WTC11 (cell line): ENCODE results near the gene MFSD12. TPM values are rescaled to one million over a fixed set of nuclear protein-coding genes. Genes with fewer than 3 reads are reported as not detected.

Experiments
- ATAC-seq: fragments of 200-7000 bp; cut with Tn5 transposase; 2 replicates; pipeline ENCODE4 v1.10.0; 2021; ENCODE audit warnings: mild to moderate bottlenecking, moderate library complexity
- CTCF ChIA-PET: fragments of 300-600 bp; sonication (Branson Sonifier 250); formaldehyde crosslinking; loops from one replicate; lab custom pipeline; 2021; ENCODE audit warnings: antibody characterized with exemption; lab: Charles Lee
- POLR2A ChIA-PET: fragments of 350-600 bp; sonication (Branson Sonifier 250); formaldehyde crosslinking; loops from one replicate; lab custom pipeline; 2021; ENCODE audit warnings: antibody characterized with exemption; lab: Charles Lee
- DNase-seq: peaks from one replicate; pipeline ENCODE4 v3.0.0; 2021; ENCODE audit warnings: low spot score
- H3K27ac Mint-ChIP-seq: 2 replicates; pipeline ENCODE4 v1.8.0; 2021; ENCODE audit warnings: mixed read lengths
- H3K27me3 Mint-ChIP-seq: 2 replicates; pipeline ENCODE4 v1.8.0; 2021; ENCODE audit warnings: low read depth, mild to moderate bottlenecking, moderate library complexity, mixed read lengths
- H3K36me3 Mint-ChIP-seq: 2 replicates; pipeline ENCODE4 v1.8.0; 2021; ENCODE audit warnings: mixed read lengths
- H3K4me1 Mint-ChIP-seq: 2 replicates; pipeline ENCODE4 v1.8.0; 2022; ENCODE audit warnings: mixed read lengths
- H3K4me3 Mint-ChIP-seq: 2 replicates; pipeline ENCODE4 v1.8.0; 2021; ENCODE audit warnings: mild to moderate bottlenecking, moderate library complexity, mixed read lengths
- H3K9me3 Mint-ChIP-seq: 2 replicates; pipeline ENCODE4 v1.8.0; 2021; ENCODE audit warnings: mixed read lengths
- AFF4 ChIP-seq: sonication (generic); formaldehyde crosslinking; IDR thresholded peaks from 2 replicates; pipeline ENCODE4 v1.8.1; 2023; ENCODE audit warnings: mild to moderate bottlenecking, missing genetic modification reagents, borderline replicate concordance
- E2F4 ChIP-seq: sonication (generic); formaldehyde crosslinking; IDR thresholded peaks from 2 replicates; pipeline ENCODE4 v1.8.1; 2022; ENCODE audit warnings: low read depth, mild to moderate bottlenecking, moderate library complexity, missing genetic modification reagents, borderline replicate concordance
- ETV6 ChIP-seq: sonication (generic); formaldehyde crosslinking; IDR thresholded peaks from 2 replicates; pipeline ENCODE4 v1.8.1; 2022; ENCODE audit warnings: mild to moderate bottlenecking, missing genetic modification reagents
- HMGA2 ChIP-seq: fragments of 250-450 bp; sonication (Bioruptor Pico); IDR thresholded peaks from 2 replicates; pipeline ENCODE4 v1.4.0; 2021; ENCODE audit warnings: mild to moderate bottlenecking, moderate library complexity
- NR1H2 ChIP-seq: sonication (generic); formaldehyde crosslinking; IDR thresholded peaks from 2 replicates; pipeline ENCODE4 v1.9.0; 2021; ENCODE audit warnings: mild to moderate bottlenecking, moderate library complexity, missing genetic modification reagents
- NR2C2 ChIP-seq: sonication (generic); formaldehyde crosslinking; IDR thresholded peaks from 2 replicates; pipeline ENCODE4 v1.8.0; 2022; ENCODE audit warnings: mild to moderate bottlenecking, missing genetic modification reagents
- NR3C1 ChIP-seq: sonication (generic); formaldehyde crosslinking; conservative IDR thresholded peaks from 2 replicates; pipeline ENCODE4 v1.8.1; 2023; ENCODE audit warnings: low read depth, mild to moderate bottlenecking, missing genetic modification reagents
- PRDM15 ChIP-seq: sonication (generic); formaldehyde crosslinking; IDR thresholded peaks from 2 replicates; pipeline ENCODE4 v1.8.0; 2022; ENCODE audit warnings: missing genetic modification reagents
- SMAD3 ChIP-seq: sonication (generic); formaldehyde crosslinking; IDR thresholded peaks from 2 replicates; pipeline ENCODE4 v1.8.0; 2022; ENCODE audit warnings: missing genetic modification reagents, mild to moderate bottlenecking, borderline replicate concordance
- ZNF121 ChIP-seq: sonication (generic); formaldehyde crosslinking; IDR thresholded peaks from 2 replicates; pipeline ENCODE4 v1.8.0; 2023; ENCODE audit warnings: missing genetic modification reagents
- ZNF232 ChIP-seq: sonication (generic); formaldehyde crosslinking; IDR thresholded peaks from 2 replicates; pipeline ENCODE4 v1.8.0; 2022; ENCODE audit warnings: mild to moderate bottlenecking, missing genetic modification reagents
- ZNF396 ChIP-seq: fragments of 250-450 bp; sonication (Bioruptor Pico); IDR thresholded peaks from 2 replicates; pipeline ENCODE4 v1.8.0; 2021; ENCODE audit warnings: mild to moderate bottlenecking, moderate library complexity, borderline replicate concordance
- total RNA-seq: library from RNA; stranded (reverse); gene quantifications from 3 replicates; pipeline ENCODE4 v1.2.3, GENCODE V29; 2021
- TF ChIP-seq, protein P1 (sequence below): sonication (generic); formaldehyde crosslinking; IDR thresholded peaks from 2 replicates; pipeline ENCODE4 v1.8.0; 2023; ENCODE audit warnings: missing genetic modification reagents, mild to moderate bottlenecking, borderline replicate concordance
- TF ChIP-seq, protein P2 (sequence below): sonication (generic); formaldehyde crosslinking; IDR thresholded peaks from 2 replicates; pipeline ENCODE4 v1.8.0; 2022; ENCODE audit warnings: mild to moderate bottlenecking, missing genetic modification reagents
- TF ChIP-seq, protein P3 (sequence below): sonication (generic); formaldehyde crosslinking; IDR thresholded peaks from 2 replicates; pipeline ENCODE4 v1.8.1; 2023; ENCODE audit warnings: mild to moderate bottlenecking, missing genetic modification reagents, moderate library complexity
- TF ChIP-seq, protein P4 (sequence below): fragments of 200-600 bp; IDR thresholded peaks from 2 replicates; pipeline ENCODE4 v1.8.0; 2022; ENCODE audit warnings: antibody characterized with exemption

The MFSD12 gene
- total RNA-seq, 1 experiment from 2014 or later, result 59.9 TPM

- CTCF ChIA-PET, result interaction anchor here (0.6 to 1.0 kb wide), 3 partner anchors 13 to 548 kb away, joined by 3 to 6 read pairs (median 3); partner anchors contain the start of genes NMRK2 and TEKTIP1
- Mint-ChIP-seq H3K4me3 (no peak overlapping the region), H3K27ac (no peak overlapping the region)
- no peak for TF ChIP-seq E2F4 (CRISPR knock-in tag)
- no peak for TF ChIP-seq SMAD3
- TF ChIP-seq HMGA2, result no peak
- TF ChIP-seq, protein P1, sequence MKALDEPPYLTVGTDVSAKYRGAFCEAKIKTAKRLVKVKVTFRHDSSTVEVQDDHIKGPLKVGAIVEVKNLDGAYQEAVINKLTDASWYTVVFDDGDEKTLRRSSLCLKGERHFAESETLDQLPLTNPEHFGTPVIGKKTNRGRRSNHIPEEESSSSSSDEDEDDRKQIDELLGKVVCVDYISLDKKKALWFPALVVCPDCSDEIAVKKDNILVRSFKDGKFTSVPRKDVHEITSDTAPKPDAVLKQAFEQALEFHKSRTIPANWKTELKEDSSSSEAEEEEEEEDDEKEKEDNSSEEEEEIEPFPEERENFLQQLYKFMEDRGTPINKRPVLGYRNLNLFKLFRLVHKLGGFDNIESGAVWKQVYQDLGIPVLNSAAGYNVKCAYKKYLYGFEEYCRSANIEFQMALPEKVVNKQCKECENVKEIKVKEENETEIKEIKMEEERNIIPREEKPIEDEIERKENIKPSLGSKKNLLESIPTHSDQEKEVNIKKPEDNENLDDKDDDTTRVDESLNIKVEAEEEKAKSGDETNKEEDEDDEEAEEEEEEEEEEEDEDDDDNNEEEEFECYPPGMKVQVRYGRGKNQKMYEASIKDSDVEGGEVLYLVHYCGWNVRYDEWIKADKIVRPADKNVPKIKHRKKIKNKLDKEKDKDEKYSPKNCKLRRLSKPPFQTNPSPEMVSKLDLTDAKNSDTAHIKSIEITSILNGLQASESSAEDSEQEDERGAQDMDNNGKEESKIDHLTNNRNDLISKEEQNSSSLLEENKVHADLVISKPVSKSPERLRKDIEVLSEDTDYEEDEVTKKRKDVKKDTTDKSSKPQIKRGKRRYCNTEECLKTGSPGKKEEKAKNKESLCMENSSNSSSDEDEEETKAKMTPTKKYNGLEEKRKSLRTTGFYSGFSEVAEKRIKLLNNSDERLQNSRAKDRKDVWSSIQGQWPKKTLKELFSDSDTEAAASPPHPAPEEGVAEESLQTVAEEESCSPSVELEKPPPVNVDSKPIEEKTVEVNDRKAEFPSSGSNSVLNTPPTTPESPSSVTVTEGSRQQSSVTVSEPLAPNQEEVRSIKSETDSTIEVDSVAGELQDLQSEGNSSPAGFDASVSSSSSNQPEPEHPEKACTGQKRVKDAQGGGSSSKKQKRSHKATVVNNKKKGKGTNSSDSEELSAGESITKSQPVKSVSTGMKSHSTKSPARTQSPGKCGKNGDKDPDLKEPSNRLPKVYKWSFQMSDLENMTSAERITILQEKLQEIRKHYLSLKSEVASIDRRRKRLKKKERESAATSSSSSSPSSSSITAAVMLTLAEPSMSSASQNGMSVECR (CRISPR knock-in tag), result no peak
- TF ChIP-seq, protein P2, sequence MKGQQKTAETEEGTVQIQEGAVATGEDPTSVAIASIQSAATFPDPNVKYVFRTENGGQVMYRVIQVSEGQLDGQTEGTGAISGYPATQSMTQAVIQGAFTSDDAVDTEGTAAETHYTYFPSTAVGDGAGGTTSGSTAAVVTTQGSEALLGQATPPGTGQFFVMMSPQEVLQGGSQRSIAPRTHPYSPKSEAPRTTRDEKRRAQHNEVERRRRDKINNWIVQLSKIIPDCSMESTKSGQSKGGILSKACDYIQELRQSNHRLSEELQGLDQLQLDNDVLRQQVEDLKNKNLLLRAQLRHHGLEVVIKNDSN (CRISPR knock-in tag), result no peak
- no peak for TF ChIP-seq ZNF232 (CRISPR knock-in tag)
- no peak for TF ChIP-seq ETV6 (CRISPR knock-in tag)
- no peak for TF ChIP-seq PRDM15 (CRISPR knock-in tag)
- TF ChIP-seq, protein P3, sequence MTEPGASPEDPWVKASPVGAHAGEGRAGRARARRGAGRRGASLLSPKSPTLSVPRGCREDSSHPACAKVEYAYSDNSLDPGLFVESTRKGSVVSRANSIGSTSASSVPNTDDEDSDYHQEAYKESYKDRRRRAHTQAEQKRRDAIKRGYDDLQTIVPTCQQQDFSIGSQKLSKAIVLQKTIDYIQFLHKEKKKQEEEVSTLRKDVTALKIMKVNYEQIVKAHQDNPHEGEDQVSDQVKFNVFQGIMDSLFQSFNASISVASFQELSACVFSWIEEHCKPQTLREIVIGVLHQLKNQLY, result no peak
- TF ChIP-seq ZNF396, result no peak
- TF ChIP-seq, protein P4, sequence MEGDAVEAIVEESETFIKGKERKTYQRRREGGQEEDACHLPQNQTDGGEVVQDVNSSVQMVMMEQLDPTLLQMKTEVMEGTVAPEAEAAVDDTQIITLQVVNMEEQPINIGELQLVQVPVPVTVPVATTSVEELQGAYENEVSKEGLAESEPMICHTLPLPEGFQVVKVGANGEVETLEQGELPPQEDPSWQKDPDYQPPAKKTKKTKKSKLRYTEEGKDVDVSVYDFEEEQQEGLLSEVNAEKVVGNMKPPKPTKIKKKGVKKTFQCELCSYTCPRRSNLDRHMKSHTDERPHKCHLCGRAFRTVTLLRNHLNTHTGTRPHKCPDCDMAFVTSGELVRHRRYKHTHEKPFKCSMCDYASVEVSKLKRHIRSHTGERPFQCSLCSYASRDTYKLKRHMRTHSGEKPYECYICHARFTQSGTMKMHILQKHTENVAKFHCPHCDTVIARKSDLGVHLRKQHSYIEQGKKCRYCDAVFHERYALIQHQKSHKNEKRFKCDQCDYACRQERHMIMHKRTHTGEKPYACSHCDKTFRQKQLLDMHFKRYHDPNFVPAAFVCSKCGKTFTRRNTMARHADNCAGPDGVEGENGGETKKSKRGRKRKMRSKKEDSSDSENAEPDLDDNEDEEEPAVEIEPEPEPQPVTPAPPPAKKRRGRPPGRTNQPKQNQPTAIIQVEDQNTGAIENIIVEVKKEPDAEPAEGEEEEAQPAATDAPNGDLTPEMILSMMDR, result no peak
- TF ChIP-seq AFF4 (CRISPR knock-in tag), result no peak
- no peak for TF ChIP-seq NR1H2
- no peak for TF ChIP-seq NR3C1 (CRISPR knock-in tag)
- TF ChIP-seq ZNF121 (CRISPR knock-in tag), result no peak
- no peak for TF ChIP-seq NR2C2
- TF ChIP-seq, all 79 proteins: peak for 0
- Mint-ChIP-seq H3K4me1 (peaks cover 7% of the 10 kb centered on the region), H3K9me3 (no peaks in the 10 kb centered on the region), H3K27me3 (peaks cover 3% of the 10 kb centered on the region; the same call in 1 of the 2 replicates), H3K36me3 (no peaks in the 10 kb centered on the region)
- DNase-seq, result no peak
- ATAC-seq, result no peak
- POLR2A ChIA-PET, result interaction anchor here (0.7 kb wide), 1 partner anchor 39 kb away, joined by 9 read pairs; no protein-coding TSS in a partner anchor
Observed at GRCh38 chr19:3551792-3552095, 5.6 kb downstream of the MFSD12 start.
